ENCODE results near the gene ZNF630. TPM values are rescaled to one million over a fixed set of nuclear protein-coding genes. Genes with fewer than 3 reads are reported as not detected.

ZNF630 gene
- total RNA-seq, 1 experiment from 2014 or later, result 1.5 TPM

- Mint-ChIP-seq H3K27ac (no peak overlapping the region; a peak in 1 of 7 replicates), H3K27me3 (ENCODE audit: low read depth) (no peaks in the 10 kb centered on the region; the same call in 1 of the 2 replicates), H3K4me1 (peaks cover 4 to 7% of the 10 kb centered on the region in 2 experiments)
Measured at GRCh38 chrX:48022738-48023137, 48.7 kb downstream of the ZNF630 start.

More at GRCh38 chrX:48022738-48023137, 48.7 kb downstream of the ZNF630 start:
- no peaks in the 10 kb centered on the region for H3K79me2 ChIP-seq (ENCODE audit: insufficient read depth, low read length)
- no peak overlapping the region for H3K27ac ChIP-seq (ENCODE audit: insufficient read length, low read depth, low read length)
- H3K18ac ChIP-seq (ENCODE audit: insufficient read length, low read depth, low read length), result no peak overlapping the region
- H3K4me1 ChIP-seq (ENCODE audit: insufficient read depth, low read length), result no peaks in the 10 kb centered on the region
- H2BK20ac ChIP-seq (ENCODE audit: low read depth, low read length, poor library complexity, severe bottlenecking), result no peak overlapping the region
- H4K8ac ChIP-seq (replicated peaks; ENCODE audit: insufficient read length, low read depth, low read length), result no peak overlapping the region
- no peak overlapping the region for H2BK120ac ChIP-seq (ENCODE audit: low read depth, low read length, poor library complexity, severe bottlenecking)
- peaks cover 21% of the 10 kb centered on the region for H3K9me3 ChIP-seq (ENCODE audit: control insufficient read depth, low read depth, low read length)
- H4K91ac ChIP-seq (ENCODE audit: insufficient read length, low read depth, low read length), result no peak overlapping the region
- H2AK5ac ChIP-seq (ENCODE audit: insufficient read length, low read length), result no peak overlapping the region
- H3K4ac ChIP-seq (ENCODE audit: low read depth, low read length), result no peak overlapping the region
- H3K23me2 ChIP-seq (ENCODE audit: insufficient read length, low read depth, low read length, poor library complexity, severe bottlenecking), result no peaks in the 10 kb centered on the region
- DNase-seq, result no peak
- H3K23ac ChIP-seq (ENCODE audit: insufficient read length, low read depth, low read length), result no peak overlapping the region
- no peaks in the 10 kb centered on the region for H3K27me3 ChIP-seq (ENCODE audit: insufficient read depth, low read length)
- no peak overlapping the region for H2BK12ac ChIP-seq (ENCODE audit: insufficient read length, low read depth, low read length)
- H3K79me1 ChIP-seq (ENCODE audit: insufficient read depth, low read depth, low read length, poor library complexity, severe bottlenecking), result no peaks in the 10 kb centered on the region
- no peak overlapping the region for H3K9ac ChIP-seq (ENCODE audit: extremely low read depth, insufficient read length, low read length)
- H3T11ph ChIP-seq (ENCODE audit: low read length), result no peak overlapping the region
- H3K4me2 ChIP-seq (ENCODE audit: insufficient read depth, insufficient read length, low read length), result no peak overlapping the region
- TF ChIP-seq, protein P1, sequence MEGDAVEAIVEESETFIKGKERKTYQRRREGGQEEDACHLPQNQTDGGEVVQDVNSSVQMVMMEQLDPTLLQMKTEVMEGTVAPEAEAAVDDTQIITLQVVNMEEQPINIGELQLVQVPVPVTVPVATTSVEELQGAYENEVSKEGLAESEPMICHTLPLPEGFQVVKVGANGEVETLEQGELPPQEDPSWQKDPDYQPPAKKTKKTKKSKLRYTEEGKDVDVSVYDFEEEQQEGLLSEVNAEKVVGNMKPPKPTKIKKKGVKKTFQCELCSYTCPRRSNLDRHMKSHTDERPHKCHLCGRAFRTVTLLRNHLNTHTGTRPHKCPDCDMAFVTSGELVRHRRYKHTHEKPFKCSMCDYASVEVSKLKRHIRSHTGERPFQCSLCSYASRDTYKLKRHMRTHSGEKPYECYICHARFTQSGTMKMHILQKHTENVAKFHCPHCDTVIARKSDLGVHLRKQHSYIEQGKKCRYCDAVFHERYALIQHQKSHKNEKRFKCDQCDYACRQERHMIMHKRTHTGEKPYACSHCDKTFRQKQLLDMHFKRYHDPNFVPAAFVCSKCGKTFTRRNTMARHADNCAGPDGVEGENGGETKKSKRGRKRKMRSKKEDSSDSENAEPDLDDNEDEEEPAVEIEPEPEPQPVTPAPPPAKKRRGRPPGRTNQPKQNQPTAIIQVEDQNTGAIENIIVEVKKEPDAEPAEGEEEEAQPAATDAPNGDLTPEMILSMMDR (conservative IDR thresholded peaks at IDR 0.05), result no peak
- H2BK15ac ChIP-seq (ENCODE audit: low read depth, low read length), result no peak overlapping the region
- H3K14ac ChIP-seq (ENCODE audit: insufficient read depth, low read length), result no peak overlapping the region
- Mint-ChIP-seq H3K9me3 (peaks cover 58 to 63% of the 10 kb centered on the region in 2 experiments), H3K36me3 (ENCODE audit: insufficient read depth in 1 of 3, low read depth in 3 of 3) (peaks cover 0 to 5% (median 0%) of the 10 kb centered on the region in 3 experiments; a peak in 3 of 7 replicates), H3K4me3 (no peak overlapping the region; a peak in 1 of 5 replicates)
- H2AFZ ChIP-seq (ENCODE audit: low read length), result no peak overlapping the region
- H4K20me1 ChIP-seq (ENCODE audit: control insufficient read depth, insufficient read depth, insufficient read length), result no peaks in the 10 kb centered on the region
- no CpG with 5 or more reads among the region's 3 CpGs for WGBS (ENCODE audit: extremely low coverage, insufficient read length, low lambda C conversion rate)
- H3K56ac ChIP-seq (ENCODE audit: insufficient read length, low read depth, low read length), result no peak overlapping the region
- no peak overlapping the region for H4K5ac ChIP-seq (ENCODE audit: insufficient read length, low read depth, low read length)
- no peak overlapping the region for H2BK5ac ChIP-seq (ENCODE audit: insufficient read length, low read length)
